GM23248 (cell line): ENCODE measurements around the gene ATP8A1.

Experiments
- EZH2 ChIP-seq: fragments of 200-600 bp; sonication (generic); IDR thresholded peaks from 2 replicates; pipeline ENCODE4 v1.6.1; 2018; ENCODE audit warnings: antibody characterized with exemption, mild to moderate bottlenecking; ENCODE audit not compliant: insufficient read depth, poor library complexity, severe bottlenecking
- EZH2phosphoT487 ChIP-seq: fragments of 200-600 bp; sonication (generic); IDR thresholded peaks from 2 replicates; pipeline ENCODE4 v1.6.1; 2018; ENCODE audit warnings: antibody characterized with exemption, moderate library complexity, mild to moderate bottlenecking, low read depth; ENCODE audit not compliant: insufficient read depth

- TF ChIP-seq EZH2phosphoT487 (no peak), EZH2 (no peak)
Observed at GRCh38 chr4:42492962-42493361, 163.9 kb downstream of the ATP8A1 start.
